ACC112 (cell line): ENCODE results near the gene CNNM4.

Experiments used
- H2AFZ ChIP-seq: fragments of 200-600 bp; sonication (generic); one replicate; pipeline ENCODE4 v1.6.0; 2017; ENCODE audit warnings: antibody characterized with exemption, low read length; ENCODE audit not compliant: unreplicated experiment
- H3K27ac ChIP-seq: fragments of 200-600 bp; sonication (generic); 2 replicates; pipeline ENCODE4 v1.5.1; 2014; ENCODE audit warnings: low read depth, mild to moderate bottlenecking, antibody characterized with exemption, low read length, moderate library complexity
- H3K27me3 ChIP-seq: fragments of 200-600 bp; sonication (generic); 2 replicates; pipeline ENCODE4 v1.6.1; 2014; ENCODE audit warnings: mild to moderate bottlenecking, antibody characterized with exemption, low read length, moderate library complexity, mixed read lengths; ENCODE audit not compliant: insufficient read depth
- H3K36me3 ChIP-seq: fragments of 200-600 bp; sonication (generic); 2 replicates; pipeline ENCODE4 v1.6.1; 2016; ENCODE audit warnings: mild to moderate bottlenecking, antibody characterized with exemption, low read length, moderate library complexity, mixed read lengths; ENCODE audit not compliant: insufficient read depth
- H3K4me1 ChIP-seq: fragments of 200-600 bp; sonication (generic); one replicate; pipeline ENCODE4 v1.6.1; 2016; ENCODE audit warnings: low read length, mixed read lengths; ENCODE audit not compliant: insufficient read depth, unreplicated experiment, control insufficient read depth
- H3K4me3 ChIP-seq: fragments of 200-600 bp; sonication (generic); 2 replicates; pipeline ENCODE4 v1.5.1; 2014; ENCODE audit warnings: mild to moderate bottlenecking, low read depth, low read length
- H3K79me2 ChIP-seq: fragments of 200-600 bp; sonication (generic); one replicate; pipeline ENCODE4 v1.6.0; 2016; ENCODE audit warnings: low read length; ENCODE audit not compliant: control insufficient read depth, unreplicated experiment, insufficient read depth

CNNM4 gene

GRCh38 chr2:96861074-96861473 lies 100.4 kb downstream of the CNNM4 start:
- Histone ChIP-seq H3K27ac (no peak overlapping the region), H3K27me3 (no peaks in the 10 kb centered on the region), H2AFZ (no peak overlapping the region), H3K79me2 (no peaks in the 10 kb centered on the region), H3K4me1 (peaks cover 5% of the 10 kb centered on the region), H3K4me3 (no peak overlapping the region), H3K36me3 (peaks cover 13% of the 10 kb centered on the region; the same call in 1 of the 2 replicates)
